Epithelial cell of esophagus (primary cell): ENCODE data around the gene ACOT7.

Source experiments
- DNase-seq: peaks from one replicate; pipeline ENCODE4 v3.0.0; 2010; ENCODE audit warnings: low read depth
- H3K4me3 ChIP-seq: 2 replicates; pipeline ENCODE4 v1.5.1; 2011; ENCODE audit warnings: mild to moderate bottlenecking, low read length, control low read depth
- TF ChIP-seq, protein P1 (sequence below): IDR thresholded peaks from 2 replicates; pipeline ENCODE4 v1.5.1; 2011; ENCODE audit warnings: low read depth, mild to moderate bottlenecking, low read length, control low read depth, inconsistent platforms; ENCODE audit not compliant: insufficient read depth; ENCODE audit errors: missing control alignments

Gene ACOT7

DNA sequence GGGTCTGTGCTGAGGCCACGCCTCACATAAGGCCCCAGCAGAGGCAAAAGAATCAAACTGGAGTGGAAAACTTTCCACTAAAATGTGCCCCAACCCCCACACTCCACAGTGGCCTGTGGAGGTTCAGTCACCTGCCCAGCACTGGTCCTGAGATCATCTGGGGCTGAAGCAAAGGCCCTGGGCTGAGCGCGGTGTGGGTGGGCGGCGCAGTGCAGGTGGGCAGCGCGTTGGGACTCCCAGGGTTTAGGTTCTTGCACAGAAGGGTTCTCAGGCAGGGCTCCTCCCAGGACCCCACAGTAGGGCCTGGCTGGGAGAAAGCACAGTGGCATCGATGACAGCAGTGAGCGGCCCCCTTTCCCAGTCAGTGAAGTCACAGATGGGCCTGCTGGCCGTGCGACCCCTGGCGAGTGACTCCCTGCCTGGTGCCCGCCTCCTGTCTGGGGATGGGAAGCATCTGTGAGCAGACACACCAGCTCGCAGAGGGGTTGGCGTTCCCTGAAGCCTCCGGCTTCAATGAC, 118.9 kb downstream of the ACOT7 start:
- no peak overlapping the region for H3K4me3 ChIP-seq
- TF ChIP-seq, protein P1, sequence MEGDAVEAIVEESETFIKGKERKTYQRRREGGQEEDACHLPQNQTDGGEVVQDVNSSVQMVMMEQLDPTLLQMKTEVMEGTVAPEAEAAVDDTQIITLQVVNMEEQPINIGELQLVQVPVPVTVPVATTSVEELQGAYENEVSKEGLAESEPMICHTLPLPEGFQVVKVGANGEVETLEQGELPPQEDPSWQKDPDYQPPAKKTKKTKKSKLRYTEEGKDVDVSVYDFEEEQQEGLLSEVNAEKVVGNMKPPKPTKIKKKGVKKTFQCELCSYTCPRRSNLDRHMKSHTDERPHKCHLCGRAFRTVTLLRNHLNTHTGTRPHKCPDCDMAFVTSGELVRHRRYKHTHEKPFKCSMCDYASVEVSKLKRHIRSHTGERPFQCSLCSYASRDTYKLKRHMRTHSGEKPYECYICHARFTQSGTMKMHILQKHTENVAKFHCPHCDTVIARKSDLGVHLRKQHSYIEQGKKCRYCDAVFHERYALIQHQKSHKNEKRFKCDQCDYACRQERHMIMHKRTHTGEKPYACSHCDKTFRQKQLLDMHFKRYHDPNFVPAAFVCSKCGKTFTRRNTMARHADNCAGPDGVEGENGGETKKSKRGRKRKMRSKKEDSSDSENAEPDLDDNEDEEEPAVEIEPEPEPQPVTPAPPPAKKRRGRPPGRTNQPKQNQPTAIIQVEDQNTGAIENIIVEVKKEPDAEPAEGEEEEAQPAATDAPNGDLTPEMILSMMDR = no peak
- DNase-seq = no peak

DNA sequence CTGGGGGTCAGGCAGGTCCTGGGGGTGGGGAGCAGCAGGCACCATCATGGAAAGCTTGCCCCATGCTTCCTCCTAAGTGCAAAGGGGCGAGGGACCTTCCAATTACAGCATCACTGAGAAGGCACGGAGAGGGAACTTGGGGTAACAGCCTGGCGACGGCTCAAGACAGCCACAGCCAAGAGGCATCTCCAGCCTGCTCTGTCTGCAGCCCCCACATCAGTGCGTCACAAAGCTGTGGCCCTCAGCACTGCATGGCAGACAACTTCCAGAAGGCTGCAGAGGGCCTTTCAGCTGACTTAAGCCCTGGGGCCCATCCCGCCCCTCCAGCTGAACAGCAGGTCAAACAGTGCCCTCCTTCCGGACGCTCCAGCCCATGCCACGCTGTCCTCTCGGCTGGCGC, 119.5 kb downstream of the ACOT7 start:
- TF ChIP-seq, protein P1 = no peak
- DNase-seq = no peak
- no peak overlapping the region for H3K4me3 ChIP-seq

DNA sequence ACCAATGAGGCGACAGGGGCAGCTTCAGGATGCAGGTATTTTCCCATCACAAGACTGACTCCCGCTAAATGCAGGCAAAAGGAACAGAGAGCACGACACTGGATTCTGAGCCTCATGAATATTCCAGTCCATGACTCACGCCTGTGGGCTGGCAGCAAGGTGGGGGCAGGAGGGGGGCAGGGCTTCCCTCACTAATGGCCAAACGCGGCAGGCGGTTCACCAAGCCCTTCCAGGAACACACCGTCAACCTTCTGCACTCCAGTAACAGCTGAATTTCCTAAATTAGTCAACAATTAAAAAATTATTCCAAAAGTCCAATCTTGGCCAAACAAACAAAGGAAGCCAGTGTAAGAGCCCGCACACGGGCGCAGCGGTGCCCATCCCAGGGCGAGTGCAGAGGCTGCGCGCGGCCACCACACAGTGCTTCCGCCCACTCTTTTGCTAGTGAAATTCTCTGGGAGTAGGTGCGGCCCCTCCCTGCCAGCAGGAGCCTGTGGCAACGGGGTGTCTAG, 120.1 kb downstream of the ACOT7 start:
- TF ChIP-seq, protein P1 = no peak
- no peak overlapping the region for H3K4me3 ChIP-seq
- peak; percentile 54 for DNase-seq

DNA sequence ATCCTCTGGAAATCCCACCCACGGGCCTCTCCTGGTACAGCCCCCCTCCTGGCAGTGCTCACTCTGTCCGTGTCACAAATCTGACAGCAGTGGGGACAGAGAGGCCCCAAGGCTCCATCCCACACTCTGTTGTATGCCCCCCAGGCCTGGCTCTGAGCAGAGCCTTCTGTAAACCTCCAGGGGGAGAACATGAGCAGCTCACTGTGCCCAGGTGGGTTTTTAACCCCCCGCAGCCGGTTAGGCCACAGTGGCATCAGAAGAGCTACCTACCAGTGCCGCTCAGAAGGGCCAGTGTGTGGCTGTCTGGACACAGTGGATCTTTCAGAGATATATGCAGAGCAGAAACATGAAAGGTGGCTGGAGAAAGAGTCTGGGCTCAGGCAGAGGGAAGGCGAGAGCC, 120.7 kb downstream of the ACOT7 start:
- DNase-seq = no peak
- H3K4me3 ChIP-seq = no peak overlapping the region
- TF ChIP-seq, protein P1 = peak; percentile 3

DNA sequence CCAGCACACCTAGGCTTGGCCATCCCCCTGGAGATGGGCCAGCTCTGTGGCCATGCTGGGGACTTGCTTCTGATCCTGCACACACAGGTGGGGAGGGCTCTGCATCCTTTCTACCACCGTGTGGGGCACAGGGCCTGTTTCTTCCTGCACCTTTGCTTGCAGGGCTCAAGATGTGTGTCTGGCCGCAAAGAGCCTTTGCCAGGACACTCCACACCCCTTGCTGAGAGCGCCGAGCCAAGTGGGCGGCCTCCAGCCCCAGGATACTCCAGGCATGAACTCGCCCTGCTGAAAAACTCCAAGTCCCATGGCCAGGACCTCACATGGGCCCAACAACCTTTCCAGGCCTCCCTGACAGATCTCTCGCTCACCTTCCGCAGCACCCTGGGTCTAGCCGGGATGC, 121.1 kb downstream of the ACOT7 start:
- no peak for DNase-seq
- TF ChIP-seq, protein P1 = no peak
- no peak overlapping the region for H3K4me3 ChIP-seq

DNA sequence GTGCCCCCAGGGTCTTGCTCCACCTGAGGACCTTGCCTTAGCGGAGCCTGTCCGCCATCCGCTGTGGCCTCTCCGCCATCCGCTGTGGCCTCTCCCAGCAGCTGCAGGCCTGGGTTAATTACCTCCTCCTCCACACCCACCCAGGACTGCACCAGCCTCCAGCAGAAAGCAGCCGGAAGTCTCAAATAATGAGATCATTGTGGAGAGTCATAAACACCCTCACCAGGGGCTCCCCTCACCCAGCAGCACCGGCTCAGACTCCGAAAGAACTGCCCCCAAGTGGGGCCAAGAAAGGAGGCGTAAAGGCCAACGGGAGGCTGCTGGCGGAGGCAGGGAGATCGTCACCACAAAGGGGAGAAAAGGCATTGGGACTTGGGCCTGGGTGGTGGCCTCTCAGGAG, 122.0 kb downstream of the ACOT7 start:
- TF ChIP-seq, protein P1 = no peak
- no peak overlapping the region for H3K4me3 ChIP-seq
- DNase-seq = no peak

DNA sequence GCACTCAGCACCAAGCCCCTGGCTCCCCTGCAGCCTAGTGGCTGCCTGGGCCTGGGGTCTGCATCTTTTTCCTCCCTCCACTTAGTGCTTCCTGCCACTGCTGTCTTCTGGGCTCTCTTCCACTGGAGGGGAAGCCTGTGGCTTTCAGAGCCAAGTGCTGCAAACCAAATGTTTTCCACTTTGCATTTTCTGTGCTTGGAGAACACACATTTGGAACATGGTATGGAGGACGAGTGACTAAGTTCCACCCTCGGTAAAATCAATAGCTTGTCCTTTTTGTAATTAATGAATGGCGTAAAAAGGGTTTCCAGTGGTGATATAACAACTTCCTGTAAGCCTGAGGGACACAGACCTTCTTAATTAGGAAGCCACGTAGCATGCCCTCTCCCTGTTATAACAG, 122.6 kb downstream of the ACOT7 start:
- DNase-seq = no peak
- no peak overlapping the region for H3K4me3 ChIP-seq
- TF ChIP-seq, protein P1 = no peak
